NCI-H345 treated with DMSO at 0.1 percent for 48 hours (cell line): ENCODE data around the gene PPTC7.
"Not testable (repeated sequence)": the region's sequence is repeated elsewhere in the genome, so short reads cannot be mapped to it uniquely, and the experiment has no call there.

Source experiments
- DNase-seq: peaks from one replicate; lab custom pipeline; 2025; ENCODE audit not compliant: unreplicated experiment; lab: John Stamatoyannopoulos, UW

PPTC7 gene, protein sequence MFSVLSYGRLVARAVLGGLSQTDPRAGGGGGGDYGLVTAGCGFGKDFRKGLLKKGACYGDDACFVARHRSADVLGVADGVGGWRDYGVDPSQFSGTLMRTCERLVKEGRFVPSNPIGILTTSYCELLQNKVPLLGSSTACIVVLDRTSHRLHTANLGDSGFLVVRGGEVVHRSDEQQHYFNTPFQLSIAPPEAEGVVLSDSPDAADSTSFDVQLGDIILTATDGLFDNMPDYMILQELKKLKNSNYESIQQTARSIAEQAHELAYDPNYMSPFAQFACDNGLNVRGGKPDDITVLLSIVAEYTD

DNA sequence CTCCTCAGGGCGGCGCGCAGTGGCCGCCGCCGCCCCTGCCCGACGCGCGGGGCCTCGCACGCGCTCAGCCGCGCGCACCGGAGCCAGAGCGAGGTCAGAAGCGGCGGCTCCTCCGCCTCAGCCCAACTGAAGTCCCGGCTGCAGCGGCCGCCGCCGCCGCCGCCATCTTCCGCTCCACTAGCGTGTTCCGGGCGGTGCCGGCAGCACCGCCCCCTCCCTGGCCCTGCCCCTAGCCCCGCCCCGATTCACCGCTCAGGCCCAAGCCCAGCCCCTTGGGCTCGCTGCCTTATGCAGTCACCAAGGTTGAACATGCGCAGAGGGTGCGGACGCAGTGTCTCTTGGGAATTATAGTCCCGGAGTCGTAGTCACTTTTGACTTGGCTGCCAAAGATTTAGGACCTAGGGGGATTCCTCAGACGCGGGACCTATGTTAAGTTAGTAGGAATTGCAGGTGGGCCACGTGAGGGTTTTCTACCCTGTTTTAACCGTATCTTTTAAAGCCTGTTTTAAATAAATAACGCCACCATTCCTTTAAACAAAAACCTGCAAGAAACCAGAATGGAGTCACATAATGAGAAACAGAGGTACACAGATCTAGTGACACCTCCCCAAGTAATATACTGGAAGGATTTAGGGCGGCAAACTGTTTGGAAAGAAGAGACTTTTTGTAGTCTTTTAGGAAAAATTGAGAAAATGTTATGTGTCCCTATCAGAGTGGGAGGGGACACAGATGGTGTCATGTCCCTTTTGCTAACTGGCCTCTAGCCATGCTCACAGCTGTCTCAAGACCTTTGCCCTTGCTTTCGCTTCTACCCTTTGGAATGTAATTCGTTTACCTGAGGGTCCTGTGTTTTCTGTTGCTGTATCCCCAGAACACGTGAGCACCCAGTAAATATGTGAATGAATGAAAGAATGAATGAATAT lies at the start of gene PPTC7:
TSS of gene PPTC7 (minus strand) at position 182 of the 923 bp plus-strand sequence. CDS start 287 bp downstream, outside the sequence.
- DNase-seq: peak; percentile 93

DNA sequence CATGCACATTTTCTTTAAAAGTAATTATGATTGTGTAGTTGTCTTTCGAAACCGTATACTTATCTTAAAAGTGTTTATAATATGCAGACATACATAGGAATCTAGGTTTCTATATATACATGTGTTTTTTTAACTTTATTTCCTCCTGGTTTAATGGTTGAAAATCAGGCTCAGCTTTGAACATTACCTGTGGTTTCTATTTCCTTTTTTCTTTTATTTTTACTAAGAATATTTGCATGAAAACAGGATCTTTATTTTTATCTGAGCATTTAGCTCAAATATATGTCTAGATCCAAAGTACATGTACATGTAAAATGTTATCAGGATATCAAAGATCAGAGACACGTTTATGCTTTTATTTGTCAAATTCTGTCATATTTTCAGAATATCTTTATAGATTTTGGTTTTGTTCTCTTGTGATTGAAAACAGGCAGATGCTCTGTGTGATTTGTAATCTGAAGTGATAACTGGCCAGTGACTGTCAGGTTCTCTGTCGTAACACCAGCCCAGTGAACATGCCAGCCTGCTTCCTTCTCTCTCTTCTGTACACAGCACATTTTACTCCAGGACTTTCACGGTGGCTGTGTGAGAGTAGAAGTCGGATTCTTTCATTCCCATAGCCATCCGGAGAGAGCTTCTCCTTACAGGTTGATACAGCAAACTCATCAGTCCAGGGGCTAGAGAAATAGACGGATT lies 44.5 kb upstream of the PPTC7 start:
- DNase-seq: no peak

DNA sequence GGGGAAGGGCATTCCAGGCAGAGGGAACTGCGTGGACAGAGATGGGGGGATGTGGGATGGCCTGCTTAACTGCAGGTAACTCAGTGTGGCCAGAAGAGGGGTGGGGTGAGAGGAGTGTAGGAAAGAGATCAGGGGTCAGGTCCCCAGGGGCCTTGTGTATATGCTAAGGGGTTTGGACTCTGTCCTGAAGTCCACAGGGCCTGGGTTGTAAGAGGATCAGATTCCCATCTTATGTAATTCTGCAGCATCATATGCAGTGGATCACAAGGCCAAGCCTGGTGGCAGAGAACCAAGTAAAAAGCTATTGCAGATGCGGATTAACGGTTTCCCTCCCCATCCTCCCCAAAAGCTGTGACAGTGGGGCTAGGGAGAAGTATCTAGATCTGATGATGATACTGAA lies 39.5 kb upstream of the PPTC7 start:
- DNase-seq: no peak

DNA sequence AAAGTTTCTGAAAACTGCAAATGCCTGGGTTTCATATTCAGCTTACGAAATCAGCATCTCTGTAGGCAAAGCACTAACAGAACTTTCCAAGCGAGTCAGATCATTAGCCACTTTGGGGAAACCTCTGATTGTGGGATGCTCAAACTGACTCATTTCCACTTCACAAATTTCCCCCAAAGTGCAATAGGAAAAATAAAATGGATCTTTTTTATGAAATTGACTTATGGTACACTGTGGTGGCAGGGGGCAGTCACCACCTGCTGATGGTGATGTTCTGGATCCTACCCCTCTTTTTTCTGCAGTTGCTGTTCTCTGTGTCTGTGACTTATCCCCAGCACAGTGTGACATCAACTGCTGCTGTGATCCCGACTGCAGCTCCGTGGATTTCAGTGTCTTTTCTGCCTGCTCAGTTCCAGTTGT lies 36.4 kb upstream of the PPTC7 start:
- no peak for DNase-seq

DNA sequence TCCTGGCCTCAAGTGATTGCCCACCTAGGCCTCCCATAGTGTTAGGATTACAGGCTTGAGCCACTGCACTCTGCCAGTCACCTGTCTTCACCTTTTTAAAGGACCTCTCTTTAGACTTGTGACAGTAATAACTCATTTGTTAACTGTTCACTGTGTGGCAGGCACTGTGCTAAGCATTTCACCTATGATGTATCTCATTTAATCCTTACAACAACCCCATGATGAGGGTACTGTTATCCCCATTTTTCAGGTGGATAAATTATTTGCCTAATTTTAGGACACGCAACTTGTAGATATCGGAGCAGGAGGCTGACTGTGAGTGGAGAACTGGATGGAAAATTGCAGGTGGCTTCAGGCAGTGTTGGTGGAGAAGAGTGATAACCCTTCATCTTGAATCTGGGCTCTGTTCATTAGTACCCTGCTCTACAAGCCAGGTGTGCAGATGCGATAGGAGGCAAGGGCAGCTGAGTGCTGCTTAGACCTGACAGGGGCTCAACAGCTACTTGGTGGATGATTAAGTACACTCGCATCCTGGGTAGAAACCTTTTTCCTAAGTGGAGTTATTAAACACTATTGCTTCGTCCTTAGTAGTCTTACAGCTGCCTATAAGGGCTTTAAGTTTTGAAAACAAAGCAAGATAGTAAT lies 33.5 kb upstream of the PPTC7 start:
- DNase-seq: no peak

DNA sequence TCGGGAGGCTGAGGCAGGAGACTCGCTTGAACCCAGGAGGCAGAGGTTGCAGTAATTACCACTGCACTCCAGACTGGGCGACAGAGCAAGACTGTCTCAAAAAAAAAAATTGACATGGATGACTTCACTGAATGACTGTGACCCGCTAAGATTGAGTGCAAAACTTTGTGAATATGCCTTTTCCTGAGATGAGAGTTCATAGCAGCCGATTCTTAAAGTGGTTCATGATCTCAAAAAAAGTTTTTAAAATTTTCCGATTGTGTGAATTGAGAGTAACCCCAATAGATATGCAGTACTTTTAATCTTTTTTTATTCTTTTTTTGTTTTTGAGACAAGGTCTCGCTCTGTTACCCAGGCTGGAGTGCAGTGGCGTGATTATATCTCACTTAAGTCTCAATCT lies 32.1 kb upstream of the PPTC7 start:
- no peak for DNase-seq

DNA sequence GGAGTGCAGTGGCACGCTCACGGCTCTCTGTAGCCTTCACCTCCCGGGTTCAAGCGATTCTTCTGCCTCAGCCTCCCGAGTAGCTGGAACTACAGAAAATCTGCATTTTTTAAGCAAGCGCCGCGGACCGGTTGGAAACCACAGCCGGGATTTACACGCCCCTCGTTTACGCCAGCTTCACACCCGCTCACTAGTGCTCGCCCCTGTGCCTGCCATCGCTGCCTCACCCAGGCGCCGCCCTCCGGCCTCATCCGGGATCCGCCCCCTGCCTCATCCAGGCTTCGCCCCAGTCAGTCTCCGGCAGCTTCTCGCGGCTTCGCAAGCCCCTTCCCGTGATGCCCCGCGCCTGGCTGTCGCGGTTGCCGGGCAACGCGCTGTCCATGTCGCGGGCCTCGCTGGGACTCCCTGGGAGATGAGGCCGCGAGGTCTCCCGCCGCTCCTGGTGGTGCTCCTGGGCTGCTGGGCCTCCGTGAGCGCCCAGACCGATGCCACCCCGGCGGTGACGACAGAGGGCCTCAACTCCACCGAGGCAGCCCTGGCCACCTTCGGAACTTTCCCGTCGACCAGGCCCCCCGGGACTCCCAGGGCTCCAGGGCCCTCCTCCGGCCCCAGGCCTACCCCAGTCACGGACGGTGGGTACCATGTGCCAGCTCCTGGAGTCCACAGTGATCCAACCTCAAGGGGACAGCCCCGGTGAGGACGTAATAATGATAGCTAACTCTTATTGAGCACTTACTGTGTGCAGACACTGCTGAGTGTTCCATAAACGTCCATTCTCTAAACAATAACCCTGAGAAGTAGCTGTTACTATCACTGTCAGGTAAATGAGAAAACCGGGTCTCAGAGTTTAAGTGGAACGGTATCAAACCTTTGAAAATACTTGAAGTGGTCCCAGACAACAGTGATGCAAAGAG lies 30.9 kb upstream of the PPTC7 start, which contains the start of gene TCTN1:
TSS of gene TCTN1 (plus strand) at position 359 of the 914 bp plus-strand sequence. CDS start at position 413, 54 bp downstream.
- peak; percentile 80 for DNase-seq

DNA sequence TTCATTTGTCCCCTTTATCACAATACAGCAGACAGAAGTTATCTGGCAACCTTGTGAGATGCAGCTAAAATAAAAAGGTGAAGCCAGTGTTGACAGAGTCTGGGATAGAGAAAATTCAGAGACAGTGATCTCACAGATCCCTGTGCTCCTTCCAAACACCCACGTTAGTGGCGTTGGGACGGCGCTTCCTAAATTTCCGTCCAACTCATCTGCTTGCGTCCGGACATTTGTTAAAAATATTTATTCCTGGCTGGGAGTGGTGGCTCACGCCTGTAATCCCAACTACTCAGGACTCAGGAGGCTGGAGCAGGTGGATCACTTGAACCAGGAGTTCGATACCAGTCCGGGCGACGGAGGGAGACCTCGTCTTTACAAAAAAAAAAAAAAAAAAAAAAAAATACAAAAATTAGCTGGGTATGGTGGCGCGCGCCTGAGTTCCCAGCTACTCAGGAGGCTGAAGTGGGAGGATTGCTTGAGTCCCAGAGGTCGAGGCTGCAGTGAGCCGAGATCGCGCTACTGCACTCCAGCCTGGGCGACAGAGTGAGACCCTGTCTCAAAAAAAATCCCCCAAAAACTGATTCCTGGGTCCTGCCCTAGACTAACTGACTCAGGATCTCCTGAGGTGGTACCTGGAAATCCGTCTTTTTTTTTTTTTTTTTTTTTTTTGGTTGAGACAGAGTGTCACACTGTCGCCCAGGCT lies 30.1 kb upstream of the PPTC7 start:
- DNase-seq: no peak

DNA sequence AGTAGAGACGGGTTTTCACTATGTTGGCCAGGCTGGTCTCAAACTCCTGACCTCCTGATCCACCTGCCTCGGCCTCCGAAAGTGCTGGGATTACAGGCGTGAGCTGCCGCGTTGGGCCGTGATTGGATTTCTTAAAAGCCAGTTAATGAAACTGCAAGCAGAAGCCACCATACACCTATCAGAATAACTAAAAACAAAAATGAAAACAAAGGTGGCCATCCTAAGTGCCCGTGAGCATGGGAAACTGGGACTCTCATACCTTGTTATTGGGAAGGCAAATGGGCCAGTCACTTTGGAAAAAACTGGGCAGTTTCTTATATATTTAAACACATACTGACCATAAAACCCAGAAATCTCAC lies 23.1 kb upstream of the PPTC7 start:
- no peak for DNase-seq

DNA sequence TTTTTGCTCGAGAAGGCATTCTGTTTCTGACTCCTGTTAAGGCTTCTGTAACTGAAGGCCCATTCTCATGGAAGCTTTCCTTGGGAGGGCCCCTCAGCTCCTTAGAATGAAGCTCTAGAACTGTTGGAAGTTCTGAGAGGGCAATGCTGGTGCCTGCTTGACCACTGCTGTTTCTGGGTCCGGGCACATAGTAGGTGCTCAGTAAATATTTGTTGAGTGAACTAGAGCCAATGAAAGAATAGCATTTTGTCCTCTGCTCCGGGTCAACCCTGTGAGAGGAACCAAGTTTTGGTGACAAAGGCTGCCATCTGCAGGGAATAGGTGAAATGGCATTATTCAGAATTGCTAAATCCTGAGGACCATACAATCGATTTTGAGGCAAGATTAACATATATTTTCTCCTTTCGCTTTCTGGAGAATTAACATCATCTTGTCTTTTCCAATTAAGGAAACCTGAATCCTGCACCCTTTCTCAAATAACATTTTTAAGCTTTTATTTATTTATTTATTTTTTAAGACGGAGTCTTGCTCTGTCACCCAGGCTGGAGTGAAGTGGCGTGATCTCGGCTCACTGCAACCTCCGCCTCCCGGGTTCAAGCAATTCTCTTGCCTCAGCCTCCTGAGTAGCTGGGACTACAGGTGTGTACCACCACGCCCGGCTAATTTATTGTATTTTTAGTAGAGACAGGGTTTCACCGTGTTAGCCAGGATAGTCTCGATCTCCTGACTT lies 19.1 kb upstream of the PPTC7 start:
- DNase-seq: peak; percentile 20

DNA sequence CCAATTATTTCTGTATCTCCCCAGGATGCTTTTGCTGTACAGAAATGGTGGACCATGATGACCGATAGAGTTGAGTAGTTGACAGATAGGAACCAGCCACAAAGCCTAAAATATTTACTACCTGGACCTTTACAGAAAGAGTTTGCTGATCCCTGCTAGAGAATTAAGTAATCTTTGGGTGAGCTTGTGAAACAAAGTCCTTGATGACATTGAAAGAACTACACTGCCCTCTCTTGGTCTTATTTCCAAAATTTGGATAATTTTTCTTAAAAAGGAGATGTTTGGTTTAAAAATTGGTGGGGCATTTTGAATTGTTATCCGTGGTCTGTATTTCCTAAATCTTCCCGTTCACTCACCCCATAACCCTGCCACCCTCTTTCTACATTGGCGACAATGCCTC lies 17.1 kb upstream of the PPTC7 start:
- no peak for DNase-seq

DNA sequence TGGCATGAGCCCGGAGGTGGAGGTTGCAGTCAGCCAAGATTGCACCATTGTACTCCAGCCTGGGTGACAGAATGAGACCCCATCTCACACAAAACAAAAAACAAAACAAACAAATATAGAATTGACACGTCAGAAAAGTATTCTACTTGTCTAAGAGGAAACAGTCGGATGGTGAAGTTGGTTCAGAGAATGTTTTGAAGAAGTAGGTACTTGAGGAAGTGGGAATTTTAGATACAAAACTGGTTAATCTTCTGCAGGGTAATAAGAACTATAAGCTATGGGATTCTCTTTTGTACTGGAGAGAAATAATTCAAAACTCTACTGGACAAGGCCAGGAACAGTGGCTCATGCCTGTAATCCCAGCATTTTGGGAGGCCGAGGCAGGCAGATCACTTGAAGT lies 16.2 kb upstream of the PPTC7 start:
- DNase-seq: no peak

DNA sequence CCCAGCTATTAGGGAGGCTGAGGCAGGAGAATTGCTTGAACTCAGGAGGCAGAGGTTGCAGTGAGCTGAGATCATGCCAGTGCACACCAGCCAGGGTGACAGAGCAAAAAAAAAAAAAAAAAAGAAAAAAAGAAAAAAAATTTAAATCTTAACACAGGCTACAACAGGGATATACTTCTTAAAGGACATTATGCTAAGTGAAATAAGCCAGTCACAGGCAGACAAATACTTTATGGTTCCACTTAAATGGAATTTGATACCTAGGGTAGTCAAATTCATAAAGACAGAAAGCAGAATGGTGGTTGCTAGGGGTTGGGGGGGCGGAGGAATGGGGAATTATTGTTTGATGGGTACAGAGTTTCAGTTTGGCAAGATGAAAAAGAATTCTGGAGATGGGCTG lies 14.8 kb upstream of the PPTC7 start:
- DNase-seq: no peak

DNA sequence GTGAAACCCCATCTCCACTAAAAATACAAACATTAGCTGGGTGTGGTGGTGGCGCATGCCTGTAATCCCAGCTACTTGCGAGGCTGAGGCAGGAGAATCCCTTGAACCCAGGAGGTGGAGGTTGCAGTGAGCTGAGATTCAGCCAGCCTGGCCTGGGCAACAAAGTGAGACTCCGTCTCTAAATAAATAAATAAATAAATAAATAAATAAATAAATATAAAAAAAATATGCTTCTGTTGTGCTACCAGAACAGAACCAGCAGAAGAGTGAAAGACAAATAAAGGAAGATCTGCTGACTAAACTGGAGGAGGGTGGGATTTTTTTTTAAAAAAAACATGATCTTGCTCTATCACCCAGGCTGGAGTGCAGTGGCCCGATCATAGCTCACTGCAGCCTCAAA lies 9.8 kb upstream of the PPTC7 start:
- not testable (repeated sequence) for DNase-seq

DNA sequence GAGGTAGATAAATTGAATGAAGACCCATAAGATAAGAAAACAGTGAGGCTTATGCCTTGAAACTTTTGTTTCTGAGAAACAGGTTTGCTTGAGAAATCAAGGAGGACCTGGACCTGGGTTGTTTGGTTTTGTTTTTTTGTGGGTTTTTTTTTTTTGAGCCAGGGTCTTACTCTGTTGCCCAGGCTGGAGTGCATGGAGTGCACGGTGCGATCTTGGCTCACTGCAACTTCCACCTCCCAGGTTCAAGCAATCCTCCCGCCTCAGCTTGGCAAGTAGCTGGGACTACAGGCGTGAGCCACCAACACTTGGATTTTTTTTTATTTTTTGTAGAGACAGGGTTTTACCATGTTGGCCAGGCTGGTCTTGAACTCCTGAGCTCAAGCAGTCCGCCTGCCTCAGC lies 9.0 kb upstream of the PPTC7 start:
- no peak for DNase-seq

DNA sequence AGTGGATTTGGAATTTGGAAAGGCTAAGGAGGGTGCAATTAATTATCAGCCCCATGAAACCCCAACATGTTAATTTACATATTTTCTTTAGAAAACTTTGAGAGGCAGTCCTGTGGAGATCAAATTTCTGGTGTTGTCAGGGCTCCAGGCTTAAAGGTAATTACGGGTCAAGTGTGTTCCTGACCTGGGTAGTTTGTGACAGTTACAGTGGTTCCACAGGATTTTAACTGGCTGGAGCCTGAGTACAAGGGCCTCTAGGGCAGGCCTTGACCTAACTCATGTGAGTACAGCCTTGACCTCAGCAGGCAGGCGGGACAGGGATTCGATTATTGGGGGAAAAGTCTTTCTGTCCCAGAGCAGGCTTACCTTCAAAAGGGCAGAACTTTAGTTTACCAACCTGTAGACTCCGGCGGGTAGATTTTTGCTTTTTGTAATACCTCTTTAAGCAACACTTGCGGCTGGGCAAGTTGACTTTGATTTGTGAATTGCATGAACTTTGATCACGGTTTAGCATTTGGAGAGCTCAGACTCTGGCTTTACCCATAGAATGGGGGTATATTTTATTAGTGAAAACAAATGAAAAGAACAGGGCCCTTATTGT lies 8.4 kb upstream of the PPTC7 start:
- no peak for DNase-seq

DNA sequence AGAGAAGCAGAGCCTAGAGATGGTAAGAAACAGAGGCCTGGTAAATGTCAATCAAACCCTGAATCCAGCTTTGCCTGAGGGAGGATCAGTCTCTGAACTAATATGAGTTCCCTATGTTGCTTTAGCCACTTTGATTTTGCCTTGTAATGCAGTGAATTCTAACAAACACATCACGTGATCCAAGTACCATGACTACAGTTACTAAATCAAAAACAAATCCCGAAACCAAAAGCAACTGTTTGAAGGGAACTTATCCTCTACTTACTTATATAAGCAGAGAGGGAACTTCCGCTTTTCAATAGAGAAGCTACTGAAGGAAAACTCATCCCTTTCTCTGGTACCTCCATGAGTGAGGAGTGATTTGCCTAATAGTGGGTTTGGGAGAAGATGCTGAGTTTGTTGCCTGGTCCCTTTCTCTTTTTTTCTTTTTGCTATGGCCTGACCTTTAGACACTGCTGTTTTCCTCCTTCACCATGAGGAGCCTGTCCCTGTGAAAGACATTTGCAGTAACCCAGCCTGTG lies 7.7 kb upstream of the PPTC7 start:
- DNase-seq: no peak

DNA sequence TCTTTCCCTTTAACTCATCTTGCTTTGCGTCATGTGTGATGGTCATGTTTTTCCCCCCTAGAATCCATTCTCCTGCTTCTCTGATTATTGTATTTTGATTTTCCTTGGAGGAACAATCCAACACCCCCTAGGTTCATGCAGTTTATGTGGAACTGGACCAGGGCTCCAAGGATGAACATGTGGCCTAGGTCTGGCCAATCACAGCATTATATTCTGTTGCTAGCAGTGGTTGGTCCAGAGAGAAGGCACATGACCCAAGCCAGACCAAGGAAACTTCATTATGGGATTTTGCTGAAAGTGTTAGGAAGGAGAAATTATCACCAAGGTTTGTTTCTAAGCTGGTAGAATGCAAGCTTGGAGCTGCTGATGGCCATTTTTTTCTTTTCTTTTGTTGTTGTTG lies 6.9 kb upstream of the PPTC7 start:
- no peak for DNase-seq
